Esophagus muscularis mucosa (tissue), 4 donors: ENCODE measurements around the gene SAMD14. TPM values are rescaled to one million over a fixed set of nuclear protein-coding genes. Genes with fewer than 3 reads are reported as not detected.

Source experiments
- DNase-seq: peaks from one replicate; pipeline ENCODE4 v3.0.0-alpha.2; 2017; ENCODE audit errors: extremely low spot score
- H3K27ac ChIP-seq, 4 donors: fragments of 200-600 bp; sonication (generic); replicated peaks in 1 of 4; 1 replicate in 3 of 4; 2 replicates in 1 of 4; pipeline ENCODE4 v1.5.1; 2016 to 2019; ENCODE audit warnings: mild to moderate bottlenecking in 1 of 4
- H3K27me3 ChIP-seq, 4 donors: fragments of 200-600 bp; sonication (generic); one replicate each; pipeline versions ENCODE4 v1.5.1 to v1.6.0; 2016 to 2019
- H3K36me3 ChIP-seq, 4 donors: fragments of 200-600 bp; sonication (generic); one replicate each; pipeline ENCODE4 v1.5.1; 2016 to 2019
- H3K4me1 ChIP-seq, 4 donors: fragments of 200-600 bp; sonication (generic); one replicate each; pipeline ENCODE4 v1.5.1; 2016 to 2019
- H3K4me3 ChIP-seq, 4 donors: fragments of 200-600 bp; sonication (generic); 1 replicate in 2 of 4; 2 replicates in 2 of 4; pipeline ENCODE4 v1.5.1; 2016 to 2019; ENCODE audit warnings: mild to moderate bottlenecking in 4 of 4, moderate library complexity in 1 of 4
- H3K9me3 ChIP-seq, 4 donors: fragments of 200-600 bp; sonication (generic); 1 replicate in 3 of 4; 2 replicates in 1 of 4; pipeline ENCODE4 v1.5.1; 2016 to 2019
- CTCF ChIP-seq, 3 experiments: fragments of 200-600 bp in 2 of 3; fragments of 450-650 bp in 1 of 3; sonication (generic) in 2 of 3; IDR thresholded peaks; one replicate each; pipeline ENCODE4 v1.5.1; 2017 to 2019; ENCODE audit warnings: antibody characterized with exemption in 3 of 3, mild to moderate bottlenecking in 2 of 3, moderate library complexity in 1 of 3
- EP300 ChIP-seq: sonication (generic); formaldehyde crosslinking; IDR thresholded peaks from one replicate; pipeline ENCODE4 v1.6.1; 2017; ENCODE audit warnings: antibody characterized with exemption
- POLR2A ChIP-seq: fragments of 450-650 bp; IDR thresholded peaks from one replicate; pipeline ENCODE4 v1.6.1; 2017; ENCODE audit warnings: antibody characterized with exemption, moderate library complexity, mild to moderate bottlenecking, low read depth
- POLR2AphosphoS5 ChIP-seq, 2 donors: sonication (generic); formaldehyde crosslinking; IDR thresholded peaks; one replicate each; pipeline ENCODE4 v1.6.1; 2017; ENCODE audit warnings: antibody characterized with exemption in 2 of 2
- WGBS: methylation state at CpG from one replicate; pipeline ENCODE4 v1.1.5; 2018; 5-methylcytosine and 5-hydroxymethylcytosine counted together
- intact Hi-C: fragments of 100-400 bp; cut with DNase I; formaldehyde crosslinking; loops from one replicate; pipeline ENCODE4 v1.15.1; 2023
- total RNA-seq, 4 donors: library from RNA; depleted of rRNA; stranded (reverse); fragments of >200 nt; gene quantifications; one replicate each; pipeline versions ENCODE4 v1.1.0 to v1.2.1, GENCODE V29; 2016

SAMD14 gene
- total RNA-seq, result 1 to 10 TPM in 3 of 4 donors, under 1 TPM in 1; 0.98 to 1.8 (median 1.5) TPM

DNA sequence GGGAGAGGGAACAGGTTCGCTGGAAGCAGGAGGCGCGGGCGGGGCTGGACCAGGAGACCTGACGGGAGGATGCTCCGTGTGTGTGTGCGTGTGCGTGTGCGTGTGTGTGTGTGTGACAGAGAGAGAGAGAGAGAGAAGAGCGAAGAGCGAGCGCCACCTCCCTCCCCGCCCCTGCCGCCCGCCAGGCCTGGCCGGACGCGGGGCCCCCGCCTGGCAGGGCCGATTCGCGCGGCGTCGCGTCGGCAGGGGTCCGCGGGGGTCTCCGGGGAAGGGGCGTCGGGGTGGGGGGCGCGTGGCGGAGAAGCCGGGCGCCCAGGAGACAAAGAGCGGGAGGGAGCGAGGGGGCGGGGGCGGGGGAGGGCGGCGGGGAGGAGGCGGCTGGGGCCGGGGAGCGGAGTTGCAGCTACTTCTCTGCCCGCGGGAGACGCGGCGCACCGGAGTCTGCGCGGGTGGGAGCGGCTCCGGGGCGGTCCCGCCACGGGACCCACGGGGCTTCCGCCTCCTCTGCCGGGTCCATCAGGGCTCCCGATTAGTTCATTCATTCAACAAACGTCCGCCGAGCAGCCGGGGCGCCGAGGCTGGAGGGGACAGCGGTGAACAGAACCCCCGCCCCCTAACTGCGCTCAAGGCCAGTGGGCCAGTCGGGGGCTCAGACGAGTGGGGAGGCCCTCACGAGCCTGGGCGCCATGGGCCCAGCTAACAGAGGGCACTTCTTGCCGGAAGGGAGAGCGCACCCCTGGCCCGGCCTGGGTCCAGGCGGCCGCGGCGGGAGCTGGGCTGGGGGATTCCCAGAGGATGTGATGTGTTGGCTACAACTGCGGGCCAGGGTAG lies at the start of gene SAMD14:
TSS of gene SAMD14 (minus strand) at position 433 of the 831 bp plus-strand sequence. CDS start 5,201 bp downstream, outside the sequence.
- H3K9me3 ChIP-seq, result no peaks in the 10 kb centered on the region
- H3K4me1 ChIP-seq, result peaks cover 35 to 54% (median 51%) of the 10 kb centered on the region in 4 donors
- peaks cover 3 to 11% (median 10%) of the 10 kb centered on the region in 4 donors for H3K36me3 ChIP-seq
- no peak for DNase-seq
- H3K4me3 ChIP-seq, result peak within 1 kb of the TSS; percentile 54 to 68 (median 60)
- intact Hi-C loops, result no loop called here
- H3K27me3 ChIP-seq, result peaks cover 0 to 18% (median 4%) of the 10 kb centered on the region in 4 donors
- peak within 1 kb of the TSS in 2 of 4 donors; percentile 18 to 28 for H3K27ac ChIP-seq
- TF ChIP-seq EP300, result no peak
- no peak for TF ChIP-seq POLR2AphosphoS5 (IDR thresholded peaks at IDR 0.05)
- no peak for TF ChIP-seq CTCF (IDR thresholded peaks at IDR 0.05)
- no peak for TF ChIP-seq POLR2A
- 2% methylated on average over 8 of the region's 84 CpGs for WGBS

GRCh38 chr17:50177983-50178834 lies 48.2 kb upstream of the SAMD14 start:
- no peaks in the 10 kb centered on the region for H3K27me3 ChIP-seq
- intact Hi-C loops, result no loop called here
- TF ChIP-seq POLR2AphosphoS5 (IDR thresholded peaks at IDR 0.05) (peak; percentile 69 to 74), POLR2A (no peak), CTCF (IDR thresholded peaks at IDR 0.05) (peak; percentile 58 to 70 (median 64)), EP300 (peak; percentile 25)
- H3K4me1 ChIP-seq, result peaks cover 43 to 67% (median 58%) of the 10 kb centered on the region in 4 donors
- peak overlapping the region; percentile 23 to 43 (median 28) for H3K4me3 ChIP-seq
- 2% methylated on average over 7 of the region's 22 CpGs for WGBS
- no peaks in the 10 kb centered on the region for H3K36me3 ChIP-seq
- no peaks in the 10 kb centered on the region for H3K9me3 ChIP-seq
- peak; percentile 95 for DNase-seq
- peak overlapping the region; percentile 84 to 96 (median 86) for H3K27ac ChIP-seq

DNA sequence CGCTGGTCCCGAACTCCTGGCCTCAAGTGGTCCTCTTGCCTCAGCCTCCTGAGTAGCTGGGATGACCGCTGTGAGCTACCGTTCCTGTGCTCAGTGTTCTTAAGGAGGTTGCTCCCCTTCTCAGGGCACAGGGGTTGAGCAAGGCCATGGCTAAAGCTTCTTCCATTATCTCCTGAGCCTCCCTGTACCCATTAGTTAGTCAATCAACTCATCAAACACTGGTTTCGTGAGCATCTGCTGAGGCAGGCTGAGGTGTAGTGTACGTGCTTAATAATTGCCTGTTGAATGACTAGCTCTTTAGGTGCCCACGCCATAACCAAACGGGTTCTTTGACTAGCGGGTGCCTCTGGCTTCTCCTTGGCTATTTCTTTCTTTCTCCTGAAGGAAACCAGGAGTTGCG lies 47.5 kb upstream of the SAMD14 start:
- Histone ChIP-seq H3K4me1 (peaks cover 44 to 72% (median 66%) of the 10 kb centered on the region in 4 donors), H3K4me3 (no peak overlapping the region), H3K9me3 (no peaks in the 10 kb centered on the region), H3K27me3 (no peaks in the 10 kb centered on the region), H3K36me3 (peaks cover 0 to under 1% (median 0%) of the 10 kb centered on the region in 4 donors), H3K27ac (peak overlapping the region; percentile 84 to 96 (median 86))
- no peak for TF ChIP-seq POLR2A
- no peak for TF ChIP-seq EP300
- no peak for TF ChIP-seq CTCF (IDR thresholded peaks at IDR 0.05)
- no peak for TF ChIP-seq POLR2AphosphoS5 (IDR thresholded peaks at IDR 0.05)
- DNase-seq, result no peak
- intact Hi-C loops, result no loop called here
- 87% methylated on average over 10 of the region's 10 CpGs for WGBS

GRCh38 chr17:50176559-50177357 lies 46.8 kb upstream of the SAMD14 start:
- no peaks in the 10 kb centered on the region for H3K9me3 ChIP-seq
- no peak overlapping the region for H3K4me3 ChIP-seq
- H3K27ac ChIP-seq, result peak overlapping the region; percentile 84 to 96 (median 86)
- intact Hi-C loops, result no loop called here
- no peak for DNase-seq
- H3K36me3 ChIP-seq, result peaks cover 0 to 8% (median 2%) of the 10 kb centered on the region in 4 donors
- WGBS, result 88% methylated on average over 19 of the region's 20 CpGs
- no peaks in the 10 kb centered on the region for H3K27me3 ChIP-seq
- H3K4me1 ChIP-seq, result peaks cover 44 to 72% (median 68%) of the 10 kb centered on the region in 4 donors
- TF ChIP-seq POLR2A (no peak), CTCF (IDR thresholded peaks at IDR 0.05) (no peak), POLR2AphosphoS5 (IDR thresholded peaks at IDR 0.05) (no peak), EP300 (no peak)
